Activated naive CD8-positive, alpha-beta T cell (primary cell): Measurements from ENCODE around the gene TTC24.
"Not testable (repeated sequence)": the region's sequence is repeated elsewhere in the genome, so short reads cannot be mapped to it uniquely, and the experiment has no call there.

Experiments
- H3K27ac Mint-ChIP-seq: one replicate; pipeline ENCODE4 v1.8.0; 2021; ENCODE audit warnings: mixed read lengths
- H3K27me3 Mint-ChIP-seq: one replicate; pipeline ENCODE4 v1.8.0; 2021; ENCODE audit warnings: mixed read lengths
- H3K36me3 Mint-ChIP-seq: one replicate; pipeline ENCODE4 v1.8.0; 2021; ENCODE audit warnings: mixed read lengths
- H3K4me1 Mint-ChIP-seq: one replicate; pipeline ENCODE4 v1.8.0; 2021; ENCODE audit warnings: low read depth, mixed read lengths
- H3K4me3 Mint-ChIP-seq: one replicate; pipeline ENCODE4 v1.8.0; 2021; ENCODE audit warnings: mild to moderate bottlenecking, mixed read lengths
- H3K9me3 Mint-ChIP-seq: one replicate; pipeline ENCODE4 v1.8.0; 2021; ENCODE audit warnings: low read depth, mixed read lengths

The TTC24 gene

GRCh38 chr1:156601122-156601830 lies 21.8 kb downstream of the TTC24 start, which contains the start of gene GPATCH4:
GPATCH4 (minus strand) TSS chr1:156601479.
- Mint-ChIP-seq H3K4me3 (peak within 1 kb of the TSS; percentile 94), H3K27ac (peak within 1 kb of the TSS; percentile 100), H3K36me3 (peaks cover 3% of the 10 kb centered on the region), H3K4me1 (peaks cover 32% of the 10 kb centered on the region), H3K9me3 (no peaks in the 10 kb centered on the region), H3K27me3 (no peaks in the 10 kb centered on the region)

- H3K4me3 Mint-ChIP-seq, result peak overlapping the region; percentile 94
- H3K27ac Mint-ChIP-seq, result peak overlapping the region; percentile 100
- H3K27me3 Mint-ChIP-seq, result no peaks in the 10 kb centered on the region
- H3K4me1 Mint-ChIP-seq, result peaks cover 31% of the 10 kb centered on the region
- no peaks in the 10 kb centered on the region for H3K9me3 Mint-ChIP-seq
- H3K36me3 Mint-ChIP-seq, result peaks cover 3% of the 10 kb centered on the region
These were observed 22.4 kb downstream of the TTC24 start for GRCh38 chr1:156601892-156602291.

DNA sequence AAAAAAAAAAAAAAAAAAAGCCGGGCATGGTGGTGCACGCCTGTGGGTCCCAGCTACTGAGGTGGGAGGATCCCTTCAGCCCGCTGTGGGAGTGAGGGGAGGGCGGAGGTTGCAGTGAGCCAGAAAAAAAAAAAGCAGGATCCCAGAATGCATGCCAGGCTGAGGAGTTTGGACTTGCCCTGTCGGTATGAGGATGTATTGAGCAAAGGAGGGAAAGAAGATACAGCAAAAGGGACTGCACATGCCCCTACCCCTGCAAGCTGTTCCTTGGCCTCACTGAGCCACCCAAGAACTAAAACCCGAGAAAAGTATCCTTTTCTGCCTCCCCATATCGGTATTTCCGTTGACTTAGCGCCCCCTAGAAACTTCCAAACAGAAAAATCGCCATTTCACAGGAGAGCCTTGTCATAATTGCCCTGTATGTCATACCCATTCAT lies 23.1 kb downstream of the TTC24 start:
- Mint-ChIP-seq H3K27me3 (no peaks in the 10 kb centered on the region), H3K4me1 (peaks cover 31% of the 10 kb centered on the region), H3K36me3 (peaks cover 3% of the 10 kb centered on the region), H3K9me3 (no peaks in the 10 kb centered on the region), H3K27ac (peak overlapping the region; percentile 70), H3K4me3 (peak overlapping the region; percentile 73)

DNA sequence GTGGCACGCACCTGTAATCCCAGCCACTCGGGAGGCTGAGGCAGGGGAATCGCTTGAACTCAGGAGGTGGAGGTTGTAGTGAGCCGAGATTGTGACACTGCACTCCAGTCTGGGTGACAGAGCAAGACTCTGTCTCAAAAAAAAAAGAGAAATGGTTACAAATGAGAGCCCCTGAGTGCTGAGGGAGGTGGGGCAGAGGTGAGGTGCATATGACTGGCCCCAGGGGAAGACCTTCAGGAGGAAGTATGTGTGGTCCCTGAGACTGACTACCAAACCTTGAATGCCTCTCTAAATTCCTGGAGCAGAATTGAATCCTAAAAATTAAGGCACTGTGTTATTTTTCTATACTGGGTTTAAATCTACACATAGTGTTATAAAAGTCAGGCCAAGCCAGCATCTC lies 27.8 kb downstream of the TTC24 start:
- H3K4me3 Mint-ChIP-seq, H3K27me3 Mint-ChIP-seq, H3K4me1 Mint-ChIP-seq, H3K36me3 Mint-ChIP-seq, H3K27ac Mint-ChIP-seq, H3K9me3 Mint-ChIP-seq: not testable (repeated sequence)

- Mint-ChIP-seq H3K4me1 (peaks cover 3% of the 10 kb centered on the region), H3K36me3 (no peaks in the 10 kb centered on the region), H3K4me3 (no peak overlapping the region), H3K27me3 (peaks cover 3% of the 10 kb centered on the region), H3K9me3 (no peaks in the 10 kb centered on the region), H3K27ac (no peak overlapping the region)
These were observed 28.6 kb downstream of the TTC24 start for GRCh38 chr1:156608036-156608674.

GRCh38 chr1:156608981-156609380 lies 29.5 kb downstream of the TTC24 start:
- Mint-ChIP-seq H3K27ac (no peak overlapping the region), H3K27me3 (peaks cover 4% of the 10 kb centered on the region), H3K4me1 (peaks cover 3% of the 10 kb centered on the region), H3K36me3 (no peaks in the 10 kb centered on the region), H3K4me3 (no peak overlapping the region), H3K9me3 (no peaks in the 10 kb centered on the region)

DNA sequence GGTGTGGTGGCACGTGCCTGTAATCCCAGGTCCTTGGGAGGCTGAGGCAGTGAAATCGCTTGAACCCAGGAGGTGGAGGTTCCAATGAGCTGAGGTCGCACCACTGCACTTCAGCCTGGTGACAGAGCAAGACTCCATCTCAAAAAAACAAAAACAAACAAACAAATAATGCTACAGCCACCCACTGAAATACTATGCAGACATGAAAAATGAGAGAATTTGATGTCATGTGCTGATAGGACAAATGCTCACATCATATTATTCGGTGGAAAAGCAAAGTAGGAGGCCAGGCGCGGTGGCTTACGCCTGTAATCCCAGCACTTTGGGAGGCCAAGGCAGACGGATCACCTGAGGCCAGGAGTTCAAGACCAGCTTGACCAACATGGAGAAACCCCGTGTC lies 30.5 kb downstream of the TTC24 start:
- H3K36me3 Mint-ChIP-seq, H3K9me3 Mint-ChIP-seq, H3K27ac Mint-ChIP-seq, H3K4me3 Mint-ChIP-seq, H3K27me3 Mint-ChIP-seq, H3K4me1 Mint-ChIP-seq: not testable (repeated sequence)

GRCh38 chr1:156612666-156613065 lies 33.1 kb downstream of the TTC24 start:
- Mint-ChIP-seq H3K27ac (no peak overlapping the region), H3K9me3 (no peaks in the 10 kb centered on the region), H3K27me3 (peaks cover 8% of the 10 kb centered on the region), H3K4me3 (no peak overlapping the region), H3K36me3 (no peaks in the 10 kb centered on the region), H3K4me1 (peaks cover 3% of the 10 kb centered on the region)

DNA sequence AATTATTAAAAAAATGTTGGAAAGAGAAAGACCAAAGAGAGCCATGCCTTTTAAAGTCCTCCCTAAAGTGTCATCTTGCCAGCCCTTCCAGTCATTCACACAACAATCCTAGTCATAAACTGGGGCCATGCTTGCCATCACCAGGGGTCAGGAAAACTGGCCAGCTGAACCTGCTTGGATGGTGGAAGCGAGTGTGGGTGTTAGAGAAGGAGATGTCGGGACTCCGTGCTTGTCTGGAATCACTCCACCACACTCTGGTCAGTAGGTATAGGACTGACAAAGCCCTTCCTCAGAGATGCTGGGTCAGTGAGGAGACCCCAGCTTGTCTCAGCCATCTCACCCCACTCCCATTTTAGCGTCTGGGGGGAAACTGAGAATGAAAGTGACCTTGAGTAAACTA lies 36.4 kb downstream of the TTC24 start:
- no peaks in the 10 kb centered on the region for H3K36me3 Mint-ChIP-seq
- peaks cover 22% of the 10 kb centered on the region for H3K27me3 Mint-ChIP-seq

GRCh38 chr1:156616463-156616862 lies 36.9 kb downstream of the TTC24 start:
- Mint-ChIP-seq H3K27me3 (peaks cover 23% of the 10 kb centered on the region), H3K4me1 (no peaks in the 10 kb centered on the region), H3K36me3 (no peaks in the 10 kb centered on the region), H3K27ac (no peak overlapping the region), H3K4me3 (no peak overlapping the region), H3K9me3 (no peaks in the 10 kb centered on the region)

More for the DNA sequence above, 36.4 kb downstream of the TTC24 start:
- Mint-ChIP-seq H3K27ac (no peak overlapping the region), H3K4me3 (no peak overlapping the region), H3K9me3 (no peaks in the 10 kb centered on the region), H3K4me1 (no peaks in the 10 kb centered on the region)

GRCh38 chr1:156618853-156619581 lies 39.5 kb downstream of the TTC24 start, which contains the start of gene HAPLN2:
HAPLN2 (plus strand) TSS chr1:156619415; CDS start chr1:156623491, 4,076 bp downstream.
- no peaks in the 10 kb centered on the region for H3K9me3 Mint-ChIP-seq
- no peaks in the 10 kb centered on the region for H3K36me3 Mint-ChIP-seq
- H3K4me3 Mint-ChIP-seq, result no peak within 1 kb of the TSS
- no peaks in the 10 kb centered on the region for H3K4me1 Mint-ChIP-seq
- peaks cover 31% of the 10 kb centered on the region for H3K27me3 Mint-ChIP-seq
- no peak within 1 kb of the TSS for H3K27ac Mint-ChIP-seq

DNA sequence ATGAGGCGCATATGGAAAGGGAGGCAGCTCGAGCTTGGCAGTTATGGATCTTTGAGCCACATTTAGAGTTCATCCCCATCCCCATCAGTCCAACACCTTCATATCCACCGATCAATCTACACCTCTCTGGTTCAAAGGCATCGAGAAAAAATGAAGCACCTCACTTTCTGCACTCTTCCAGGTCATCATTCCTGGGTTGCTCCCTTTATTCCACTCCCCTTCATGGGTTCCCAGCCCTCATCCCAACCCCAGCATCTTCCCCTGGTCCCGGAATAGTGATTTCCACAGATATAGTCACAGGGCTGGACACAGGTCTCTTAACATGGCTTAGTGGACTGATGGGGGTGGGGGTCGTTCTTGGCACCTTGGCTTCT lies 40.0 kb downstream of the TTC24 start:
- H3K27ac Mint-ChIP-seq, result no peak overlapping the region
- H3K4me1 Mint-ChIP-seq, result peaks cover 2% of the 10 kb centered on the region
- H3K27me3 Mint-ChIP-seq, result peaks cover 31% of the 10 kb centered on the region
- no peaks in the 10 kb centered on the region for H3K36me3 Mint-ChIP-seq
- no peaks in the 10 kb centered on the region for H3K9me3 Mint-ChIP-seq
- H3K4me3 Mint-ChIP-seq, result no peak overlapping the region

- Mint-ChIP-seq H3K9me3 (no peaks in the 10 kb centered on the region), H3K27me3 (peaks cover 39% of the 10 kb centered on the region), H3K4me1 (peaks cover 9% of the 10 kb centered on the region), H3K27ac (no peak overlapping the region), H3K4me3 (peak overlapping the region; percentile 30), H3K36me3 (no peaks in the 10 kb centered on the region)
These were observed 43.2 kb downstream of the TTC24 start for GRCh38 chr1:156622581-156623297.

DNA sequence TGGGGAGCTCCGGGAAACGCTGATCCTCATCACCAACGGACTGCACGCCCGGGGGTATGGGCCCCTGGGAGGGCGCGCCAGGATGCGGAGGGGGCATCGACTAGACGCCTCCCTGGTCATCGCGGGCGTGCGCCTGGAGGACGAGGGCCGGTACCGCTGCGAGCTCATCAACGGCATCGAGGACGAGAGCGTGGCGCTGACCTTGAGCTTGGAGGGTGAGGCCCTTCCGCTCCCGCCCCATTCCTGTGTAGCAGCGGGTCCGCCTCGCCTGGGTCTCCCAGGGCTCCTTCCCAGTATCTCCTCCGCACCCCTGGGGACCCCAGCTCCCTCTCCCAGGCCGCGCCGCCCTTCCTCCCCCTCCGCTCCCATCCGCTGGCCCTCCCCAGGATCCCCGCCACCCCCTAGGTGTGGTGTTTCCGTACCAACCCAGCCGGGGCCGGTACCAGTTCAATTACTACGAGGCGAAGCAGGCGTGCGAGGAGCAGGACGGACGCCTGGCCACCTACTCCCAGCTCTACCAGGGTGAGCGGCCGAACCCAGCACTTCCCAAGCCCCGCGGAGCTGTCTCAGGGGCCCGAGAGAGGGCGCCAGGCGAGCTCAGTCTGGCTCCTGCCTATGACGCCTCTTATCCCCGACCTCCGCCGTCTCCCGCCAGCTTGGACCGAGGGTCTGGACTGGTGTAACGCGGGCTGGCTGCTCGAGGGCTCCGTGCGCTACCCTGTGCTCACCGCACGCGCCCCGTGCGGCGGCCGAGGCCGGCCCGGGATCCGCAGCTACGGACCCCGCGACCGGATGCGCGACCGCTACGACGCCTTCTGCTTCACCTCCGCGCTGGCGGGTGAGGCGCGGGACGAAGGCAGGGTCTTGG lies 44.7 kb downstream of the TTC24 start:
- Mint-ChIP-seq H3K27me3 (peaks cover 37% of the 10 kb centered on the region), H3K27ac (no peak overlapping the region), H3K36me3 (no peaks in the 10 kb centered on the region), H3K4me1 (peaks cover 9% of the 10 kb centered on the region), H3K4me3 (peak overlapping the region; percentile 57), H3K9me3 (no peaks in the 10 kb centered on the region)
